K562 (cell line): Measurements from ENCODE around the gene PLA2G2C. TPM values are rescaled to one million over a fixed set of nuclear protein-coding genes. Genes with fewer than 3 reads are reported as not detected.

Source experiments
- COPS2 ChIP-seq: fragments of 450-650 bp; conservative IDR thresholded peaks from 2 replicates; pipeline ENCODE4 v1.6.1; 2016; ENCODE audit warnings: mild to moderate bottlenecking, moderate library complexity
- EP400 ChIP-seq: fragments of 450-650 bp; IDR thresholded peaks from 2 replicates; pipeline ENCODE4 v1.6.1; 2017; ENCODE audit warnings: antibody characterized with exemption, mild to moderate bottlenecking, moderate library complexity
- MECOM ChIP-seq: fragments of 250-450 bp; sonication (Bioruptor Pico); IDR thresholded peaks from 2 replicates; pipeline ENCODE4 v1.8.0; 2022; ENCODE audit warnings: inconsistent platforms
- MTF1 ChIP-seq: fragments of 250-450 bp; sonication (Bioruptor Pico); IDR thresholded peaks from 2 replicates; pipeline ENCODE4 v1.9.0; 2021; ENCODE audit warnings: moderate library complexity, mild to moderate bottlenecking, inconsistent platforms, borderline replicate concordance
- PHF8 ChIP-seq: fragments of 200-600 bp; sonication (generic); IDR thresholded peaks from 2 replicates; pipeline ENCODE4 v1.6.1; 2012; ENCODE audit warnings: mixed run types, mild to moderate bottlenecking, inconsistent platforms, low read length, moderate library complexity, borderline replicate concordance
- POLR2A ChIP-seq: fragments of 450-650 bp; conservative IDR thresholded peaks from 2 replicates; pipeline ENCODE4 v1.6.1; 2016
- RAD51 ChIP-seq: fragments of 450-650 bp; IDR thresholded peaks from 2 replicates; pipeline ENCODE4 v1.7.1; 2016; ENCODE audit warnings: low read depth, mild to moderate bottlenecking, borderline replicate concordance
- SMARCC2 ChIP-seq: fragments of 450-650 bp; IDR thresholded peaks from 2 replicates; pipeline ENCODE4 v1.6.1; 2017; ENCODE audit warnings: antibody characterized with exemption, moderate library complexity, mild to moderate bottlenecking, low read depth
- ZKSCAN8 ChIP-seq: fragments of 200-800 bp; sonication (Bioruptor generic); IDR thresholded peaks from 2 replicates; pipeline ENCODE4 v1.6.1; 2016; ENCODE audit warnings: missing genetic modification characterization, missing compliant biosample characterization
- ZNF23 ChIP-seq: fragments of 250-450 bp; sonication (Bioruptor Pico); IDR thresholded peaks from 2 replicates; pipeline ENCODE4 v1.4.0; 2020; ENCODE audit warnings: mild to moderate bottlenecking
- polyA plus RNA-seq, 8 experiments: library from polyadenylated mRNA; depleted of rRNA in 4 of 8; stranded (reverse) in 5 of 8; unstranded in 3 of 8; fragments of >200 nt; fragmentation: Nextera tagmentation in 2 of 8; fragmentation: Illumina TruSeq in 1 of 8; extraction: Ambion mirVana in 2 of 8; extraction: Trizol in 1 of 8; gene quantifications; 2 replicates each; pipeline versions ENCODE4 v1.2.1 to v1.2.3, GENCODE V29; 2011 to 2014; ENCODE audit warnings: inconsistent platforms in 1 of 8, missing spikeins in 1 of 8
- total RNA-seq, 7 experiments: library from RNA; depleted of rRNA in 6 of 7; stranded (reverse); fragments of >200 nt in 6 of 7; fragmentation: Illumina TruSeq in 2 of 7; extraction: Trizol in 2 of 7; gene quantifications; 2 replicates each; pipeline versions ENCODE4 v1.2.1 to v1.2.3, GENCODE V29; 2011 to 2021; ENCODE audit warnings: low replicate concordance in 1 of 7
- TF ChIP-seq, protein P1 (sequence below): fragments of 450-650 bp; IDR thresholded peaks from 2 replicates; pipeline ENCODE4 v1.6.1; 2016; ENCODE audit warnings: low read depth
- TF ChIP-seq, protein P2 (sequence below): sonication (generic); formaldehyde crosslinking; IDR thresholded peaks from 2 replicates; pipeline ENCODE4 v1.8.0; 2022; ENCODE audit warnings: mild to moderate bottlenecking, missing genetic modification reagents
- TF ChIP-seq, protein P3 (sequence below): fragments of 250-450 bp; sonication (Bioruptor Pico); IDR thresholded peaks from 2 replicates; pipeline ENCODE4 v1.5.0; 2020; ENCODE audit warnings: mild to moderate bottlenecking, borderline replicate concordance
- TF ChIP-seq, protein P4 (sequence below), 2 experiments: IDR thresholded peaks; 2 replicates each; pipeline ENCODE4 v1.6.1; 2012; ENCODE audit warnings: improper control_type of control experiment in 2 of 2, low read depth in 2 of 2, low read length in 2 of 2, borderline replicate concordance in 1 of 2

PLA2G2C gene
- total and polyA plus RNA-seq, 9 of the 15 experiments (the other 6 are each of a cell fraction or from before 2014, with no cell fraction given) = 0.14 to 0.49 (median 0.21) TPM

DNA sequence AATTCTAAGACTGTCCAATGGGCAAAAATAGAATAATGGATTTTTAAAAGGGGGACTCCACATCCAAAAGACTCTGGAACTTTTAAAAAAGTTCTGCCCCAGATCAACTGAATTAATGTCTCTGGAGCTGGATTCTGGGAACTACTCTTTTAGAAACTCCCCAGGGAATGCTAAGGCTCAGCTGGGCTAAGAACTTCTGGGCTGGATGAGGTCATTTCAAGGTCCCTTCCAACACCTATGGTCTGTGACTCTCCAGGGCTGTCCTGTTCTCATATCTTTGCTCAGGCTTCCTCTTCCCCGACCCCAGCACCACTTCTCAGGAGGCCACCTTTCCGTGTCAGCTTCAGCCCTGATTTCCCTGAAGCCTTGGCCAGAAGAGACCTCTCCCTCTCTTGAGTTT is 13.5 kb upstream of the PLA2G2C start (continued):
- TF ChIP-seq, protein P1, sequence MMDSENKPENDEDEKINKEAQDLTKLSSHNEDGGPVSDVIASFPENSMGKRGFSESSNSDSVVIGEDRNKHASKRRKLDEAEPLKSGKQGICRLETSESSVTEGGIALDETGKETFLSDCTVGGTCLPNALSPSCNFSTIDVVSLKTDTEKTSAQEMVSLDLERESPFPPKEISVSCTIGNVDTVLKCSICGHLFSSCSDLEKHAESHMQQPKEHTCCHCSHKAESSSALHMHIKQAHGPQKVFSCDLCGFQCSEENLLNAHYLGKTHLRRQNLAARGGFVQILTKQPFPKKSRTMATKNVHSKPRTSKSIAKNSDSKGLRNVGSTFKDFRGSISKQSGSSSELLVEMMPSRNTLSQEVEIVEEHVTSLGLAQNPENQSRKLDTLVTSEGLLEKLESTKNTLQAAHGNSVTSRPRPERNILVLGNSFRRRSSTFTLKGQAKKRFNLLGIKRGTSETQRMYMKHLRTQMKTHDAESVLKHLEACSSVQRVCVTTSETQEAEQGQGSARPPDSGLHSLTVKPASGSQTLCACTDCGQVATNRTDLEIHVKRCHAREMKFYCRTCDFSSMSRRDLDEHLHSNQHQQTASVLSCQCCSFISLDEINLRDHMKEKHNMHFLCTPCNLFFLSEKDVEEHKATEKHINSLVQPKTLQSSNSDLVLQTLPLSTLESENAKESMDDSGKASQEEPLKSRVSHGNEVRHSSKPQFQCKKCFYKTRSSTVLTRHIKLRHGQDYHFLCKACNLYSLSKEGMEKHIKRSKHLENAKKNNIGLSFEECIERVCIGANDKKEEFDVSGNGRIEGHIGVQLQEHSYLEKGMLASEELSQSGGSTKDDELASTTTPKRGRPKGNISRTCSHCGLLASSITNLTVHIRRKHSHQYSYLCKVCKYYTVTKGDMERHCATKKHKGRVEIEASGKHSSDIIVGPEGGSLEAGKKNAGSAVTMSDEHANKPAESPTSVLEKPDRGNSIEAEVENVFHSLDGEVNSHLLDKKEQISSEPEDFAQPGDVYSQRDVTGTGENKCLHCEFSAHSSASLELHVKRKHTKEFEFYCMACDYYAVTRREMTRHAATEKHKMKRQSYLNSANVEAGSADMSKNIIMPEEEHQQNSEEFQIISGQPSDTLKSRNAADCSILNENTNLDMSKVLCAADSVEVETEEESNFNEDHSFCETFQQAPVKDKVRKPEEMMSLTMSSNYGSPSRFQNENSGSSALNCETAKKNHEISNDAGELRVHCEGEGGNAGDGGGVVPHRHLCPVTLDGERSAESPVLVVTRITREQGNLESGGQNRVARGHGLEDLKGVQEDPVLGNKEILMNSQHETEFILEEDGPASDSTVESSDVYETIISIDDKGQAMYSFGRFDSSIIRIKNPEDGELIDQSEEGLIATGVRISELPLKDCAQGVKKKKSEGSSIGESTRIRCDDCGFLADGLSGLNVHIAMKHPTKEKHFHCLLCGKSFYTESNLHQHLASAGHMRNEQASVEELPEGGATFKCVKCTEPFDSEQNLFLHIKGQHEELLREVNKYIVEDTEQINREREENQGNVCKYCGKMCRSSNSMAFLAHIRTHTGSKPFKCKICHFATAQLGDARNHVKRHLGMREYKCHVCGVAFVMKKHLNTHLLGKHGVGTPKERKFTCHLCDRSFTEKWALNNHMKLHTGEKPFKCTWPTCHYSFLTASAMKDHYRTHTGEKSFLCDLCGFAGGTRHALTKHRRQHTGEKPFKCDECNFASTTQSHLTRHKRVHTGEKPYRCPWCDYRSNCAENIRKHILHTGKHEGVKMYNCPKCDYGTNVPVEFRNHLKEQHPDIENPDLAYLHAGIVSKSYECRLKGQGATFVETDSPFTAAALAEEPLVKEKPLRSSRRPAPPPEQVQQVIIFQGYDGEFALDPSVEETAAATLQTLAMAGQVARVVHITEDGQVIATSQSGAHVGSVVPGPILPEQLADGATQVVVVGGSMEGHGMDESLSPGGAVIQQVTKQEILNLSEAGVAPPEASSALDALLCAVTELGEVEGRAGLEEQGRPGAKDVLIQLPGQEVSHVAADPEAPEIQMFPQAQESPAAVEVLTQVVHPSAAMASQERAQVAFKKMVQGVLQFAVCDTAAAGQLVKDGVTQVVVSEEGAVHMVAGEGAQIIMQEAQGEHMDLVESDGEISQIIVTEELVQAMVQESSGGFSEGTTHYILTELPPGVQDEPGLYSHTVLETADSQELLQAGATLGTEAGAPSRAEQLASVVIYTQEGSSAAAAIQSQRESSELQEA = no peak
- TF ChIP-seq EP400 (no peak), POLR2A (no peak), MECOM (CRISPR knock-in tag) (no peak), PHF8 (no peak), COPS2 (no peak), ZNF23 (CRISPR knock-in tag) (no peak), SMARCC2 (no peak), RAD51 (no peak), ZKSCAN8 (no peak), MTF1 (no peak)
- TF ChIP-seq, protein P2, sequence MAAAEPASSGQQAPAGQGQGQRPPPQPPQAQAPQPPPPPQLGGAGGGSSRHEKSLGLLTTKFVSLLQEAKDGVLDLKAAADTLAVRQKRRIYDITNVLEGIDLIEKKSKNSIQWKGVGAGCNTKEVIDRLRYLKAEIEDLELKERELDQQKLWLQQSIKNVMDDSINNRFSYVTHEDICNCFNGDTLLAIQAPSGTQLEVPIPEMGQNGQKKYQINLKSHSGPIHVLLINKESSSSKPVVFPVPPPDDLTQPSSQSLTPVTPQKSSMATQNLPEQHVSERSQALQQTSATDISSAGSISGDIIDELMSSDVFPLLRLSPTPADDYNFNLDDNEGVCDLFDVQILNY (CRISPR knock-in tag) = no peak
- TF ChIP-seq, protein P3, sequence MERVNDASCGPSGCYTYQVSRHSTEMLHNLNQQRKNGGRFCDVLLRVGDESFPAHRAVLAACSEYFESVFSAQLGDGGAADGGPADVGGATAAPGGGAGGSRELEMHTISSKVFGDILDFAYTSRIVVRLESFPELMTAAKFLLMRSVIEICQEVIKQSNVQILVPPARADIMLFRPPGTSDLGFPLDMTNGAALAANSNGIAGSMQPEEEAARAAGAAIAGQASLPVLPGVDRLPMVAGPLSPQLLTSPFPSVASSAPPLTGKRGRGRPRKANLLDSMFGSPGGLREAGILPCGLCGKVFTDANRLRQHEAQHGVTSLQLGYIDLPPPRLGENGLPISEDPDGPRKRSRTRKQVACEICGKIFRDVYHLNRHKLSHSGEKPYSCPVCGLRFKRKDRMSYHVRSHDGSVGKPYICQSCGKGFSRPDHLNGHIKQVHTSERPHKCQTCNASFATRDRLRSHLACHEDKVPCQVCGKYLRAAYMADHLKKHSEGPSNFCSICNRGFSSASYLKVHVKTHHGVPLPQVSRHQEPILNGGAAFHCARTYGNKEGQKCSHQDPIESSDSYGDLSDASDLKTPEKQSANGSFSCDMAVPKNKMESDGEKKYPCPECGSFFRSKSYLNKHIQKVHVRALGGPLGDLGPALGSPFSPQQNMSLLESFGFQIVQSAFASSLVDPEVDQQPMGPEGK (CRISPR knock-in tag) = no peak
- TF ChIP-seq, protein P4, sequence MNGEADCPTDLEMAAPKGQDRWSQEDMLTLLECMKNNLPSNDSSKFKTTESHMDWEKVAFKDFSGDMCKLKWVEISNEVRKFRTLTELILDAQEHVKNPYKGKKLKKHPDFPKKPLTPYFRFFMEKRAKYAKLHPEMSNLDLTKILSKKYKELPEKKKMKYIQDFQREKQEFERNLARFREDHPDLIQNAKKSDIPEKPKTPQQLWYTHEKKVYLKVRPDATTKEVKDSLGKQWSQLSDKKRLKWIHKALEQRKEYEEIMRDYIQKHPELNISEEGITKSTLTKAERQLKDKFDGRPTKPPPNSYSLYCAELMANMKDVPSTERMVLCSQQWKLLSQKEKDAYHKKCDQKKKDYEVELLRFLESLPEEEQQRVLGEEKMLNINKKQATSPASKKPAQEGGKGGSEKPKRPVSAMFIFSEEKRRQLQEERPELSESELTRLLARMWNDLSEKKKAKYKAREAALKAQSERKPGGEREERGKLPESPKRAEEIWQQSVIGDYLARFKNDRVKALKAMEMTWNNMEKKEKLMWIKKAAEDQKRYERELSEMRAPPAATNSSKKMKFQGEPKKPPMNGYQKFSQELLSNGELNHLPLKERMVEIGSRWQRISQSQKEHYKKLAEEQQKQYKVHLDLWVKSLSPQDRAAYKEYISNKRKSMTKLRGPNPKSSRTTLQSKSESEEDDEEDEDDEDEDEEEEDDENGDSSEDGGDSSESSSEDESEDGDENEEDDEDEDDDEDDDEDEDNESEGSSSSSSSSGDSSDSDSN (IDR thresholded peaks at IDR 0.05; ENCODE audit: borderline replicate concordance in 1 of 2, low read depth in 2 of 2, low read length in 2 of 2) = no peak
